Uterus (tissue), 2 donors: Measurements from ENCODE around the gene WDR87.

Experiments used
- CTCF ChIP-seq, 4 experiments: fragments of 200-600 bp in 2 of 4; fragments of 450-650 bp in 2 of 4; sonication (generic) in 2 of 4; IDR thresholded peaks; one replicate each; pipeline ENCODE4 v1.5.1; 2016 to 2019; ENCODE audit warnings: antibody characterized with exemption in 4 of 4, mild to moderate bottlenecking in 2 of 4, moderate library complexity in 1 of 4
- POLR2A ChIP-seq, 2 donors: fragments of 450-650 bp; IDR thresholded peaks; one replicate each; pipeline ENCODE4 v1.6.1; 2016; ENCODE audit warnings: antibody characterized with exemption in 2 of 2, mild to moderate bottlenecking in 1 of 2, moderate library complexity in 1 of 2

DNA sequence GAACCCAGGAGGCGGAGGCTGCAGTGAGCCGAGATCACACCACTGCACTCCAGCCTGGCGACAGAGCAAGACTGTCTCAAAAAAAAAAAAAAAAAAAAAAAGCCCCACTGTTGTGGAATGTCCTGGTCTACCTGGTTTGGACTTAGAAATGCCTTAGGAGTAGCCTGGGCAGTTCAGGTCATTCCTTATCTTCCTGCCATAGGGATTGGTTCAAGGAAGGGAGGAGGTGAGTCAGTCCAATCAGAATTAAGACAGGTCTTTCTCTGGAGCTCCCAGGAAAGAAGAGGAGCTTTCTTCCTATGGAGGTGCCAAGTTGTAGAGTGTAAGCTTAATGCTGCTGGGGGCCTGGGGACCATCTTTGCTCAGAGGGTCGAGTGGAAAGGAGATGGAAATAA is 45.4 kb upstream of the WDR87 start:
- TF ChIP-seq POLR2A (IDR thresholded peaks at IDR 0.05) (no peak), CTCF (IDR thresholded peaks at IDR 0.05) (no peak)
